Neutrophil (primary cell): ENCODE measurements around the gene GAS7.

ENCODE experiments used
- H3K27ac ChIP-seq: fragments of 200-600 bp; sonication (generic); 2 replicates; pipeline ENCODE4 v1.5.1; 2016; ENCODE audit warnings: mild to moderate bottlenecking, moderate library complexity
- H3K27me3 ChIP-seq: fragments of 200-600 bp; sonication (generic); 2 replicates; pipeline ENCODE4 v1.6.0; 2016; ENCODE audit warnings: mild to moderate bottlenecking
- H3K36me3 ChIP-seq: fragments of 200-600 bp; sonication (generic); 2 replicates; pipeline ENCODE4 v1.5.1; 2017
- H3K4me1 ChIP-seq, 2 experiments: fragments of 200-600 bp in 1 of 2; sonication (generic) in 1 of 2; 1 replicate in 1 of 2; 2 replicates in 1 of 2; pipeline versions ENCODE4 v1.5.1 to v1.6.1; 2013 to 2016; ENCODE audit warnings: low read depth in 1 of 2, low read length in 1 of 2, mild to moderate bottlenecking in 1 of 2, moderate library complexity in 1 of 2; ENCODE audit not compliant: control insufficient read depth in 1 of 2, insufficient read depth in 1 of 2
- H3K4me3 ChIP-seq, 2 experiments: fragments of 200-600 bp in 1 of 2; sonication (generic) in 1 of 2; 1 replicate in 1 of 2; 2 replicates in 1 of 2; pipeline ENCODE4 v1.5.1; 2013 to 2016; ENCODE audit warnings: low read depth in 1 of 2, low read length in 1 of 2, mild to moderate bottlenecking in 1 of 2, moderate library complexity in 1 of 2
- H3K9me3 ChIP-seq: fragments of 200-600 bp; sonication (generic); 2 replicates; pipeline ENCODE4 v1.5.1; 2016
- CTCF ChIP-seq: fragments of 200-600 bp; sonication (generic); IDR thresholded peaks from 2 replicates; pipeline ENCODE4 v1.5.1; 2016; ENCODE audit warnings: antibody characterized with exemption

The GAS7 gene

GRCh38 chr17:9981344-9981915 is 217.0 kb downstream of the GAS7 start:
- Histone ChIP-seq H3K4me3 (no peak overlapping the region), H3K4me1 (peaks cover 48 to 58% of the 10 kb centered on the region in 2 experiments), H3K27ac (peak overlapping the region; percentile 66), H3K36me3 (peaks cover 23% of the 10 kb centered on the region), H3K9me3 (no peaks in the 10 kb centered on the region), H3K27me3 (no peaks in the 10 kb centered on the region)
- no peak for TF ChIP-seq CTCF

GRCh38 chr17:9979463-9979995 is 218.9 kb downstream of the GAS7 start:
- H3K27ac ChIP-seq = no peak overlapping the region
- H3K9me3 ChIP-seq = no peaks in the 10 kb centered on the region
- H3K4me1 ChIP-seq = peaks cover 48 to 58% of the 10 kb centered on the region in 2 experiments
- H3K27me3 ChIP-seq = no peaks in the 10 kb centered on the region
- TF ChIP-seq CTCF = no peak
- H3K36me3 ChIP-seq = peaks cover 23% of the 10 kb centered on the region
- H3K4me3 ChIP-seq = no peak overlapping the region

GRCh38 chr17:9977180-9977575 is 221.2 kb downstream of the GAS7 start:
- Histone ChIP-seq H3K27ac (peak overlapping the region; percentile 85), H3K4me1 (peaks cover 49 to 57% of the 10 kb centered on the region in 2 experiments), H3K36me3 (peaks cover 23% of the 10 kb centered on the region), H3K9me3 (no peaks in the 10 kb centered on the region), H3K4me3 (no peak overlapping the region), H3K27me3 (no peaks in the 10 kb centered on the region)
- TF ChIP-seq CTCF = no peak

- TF ChIP-seq CTCF = no peak
- Histone ChIP-seq H3K36me3 (peaks cover 23% of the 10 kb centered on the region), H3K4me1 (peaks cover 48 to 51% of the 10 kb centered on the region in 2 experiments), H3K4me3 (no peak overlapping the region), H3K27ac (peak overlapping the region; percentile 85), H3K27me3 (no peaks in the 10 kb centered on the region), H3K9me3 (no peaks in the 10 kb centered on the region)
Observed at GRCh38 chr17:9976283-9977179, 221.9 kb downstream of the GAS7 start.

DNA sequence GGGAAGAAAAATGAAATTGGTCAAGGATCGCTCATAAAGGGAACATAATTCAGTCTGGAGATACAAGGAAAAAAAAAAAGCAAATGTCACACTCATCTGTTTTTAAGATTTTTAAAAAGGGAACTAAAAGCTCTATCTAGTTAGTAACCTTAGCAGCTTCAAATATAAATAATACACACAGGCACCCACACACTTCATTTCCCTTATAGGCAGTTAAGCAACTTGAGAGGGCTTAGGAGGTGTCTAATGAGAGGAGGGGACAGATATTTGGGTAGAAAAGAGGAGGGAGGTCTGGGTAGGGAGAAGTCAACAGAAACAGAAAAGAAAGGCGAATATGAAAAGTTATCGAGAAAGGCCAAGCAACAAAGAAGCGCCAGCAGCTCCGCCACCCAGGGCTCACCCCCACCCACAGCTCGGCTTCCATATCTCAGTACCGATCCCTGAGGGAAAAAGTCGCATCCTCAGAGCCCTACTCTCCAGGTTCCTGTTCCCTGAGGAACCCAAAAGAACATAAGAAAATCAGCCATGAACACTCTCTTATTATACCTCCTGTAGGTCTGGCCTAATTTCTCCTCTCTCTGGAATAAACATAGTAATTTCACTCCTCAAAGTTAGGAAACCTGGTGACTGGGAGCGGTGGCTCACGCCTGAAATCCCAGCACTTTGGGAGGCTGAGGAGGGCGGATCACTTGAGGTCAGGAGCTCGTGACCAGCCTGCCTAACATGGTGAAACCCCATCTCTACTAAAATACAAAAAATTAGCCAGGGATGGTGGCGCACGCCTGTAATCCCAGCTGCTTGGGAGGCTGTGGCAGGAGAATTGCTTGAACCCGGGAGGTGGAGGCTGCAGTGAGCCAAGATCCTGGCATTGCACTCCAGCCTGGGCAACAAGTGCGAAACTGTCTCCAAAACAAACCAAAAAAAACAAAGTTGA is 223.7 kb downstream of the GAS7 start:
- H3K4me1 ChIP-seq = peaks cover 46 to 49% of the 10 kb centered on the region in 2 experiments

More for the DNA sequence above, 223.7 kb downstream of the GAS7 start:
- Histone ChIP-seq H3K4me3 (peak overlapping the region in 1 of 2 experiments; percentile 21), H3K27me3 (no peaks in the 10 kb centered on the region), H3K9me3 (no peaks in the 10 kb centered on the region), H3K27ac (peak overlapping the region; percentile 85), H3K36me3 (peaks cover 10% of the 10 kb centered on the region)
- no peak for TF ChIP-seq CTCF
